Adrenal gland (tissue), 5 donors: Measurements from ENCODE around the gene ACAD11.

Experiments used
- POLR2A ChIP-seq, 2 donors: fragments of 450-650 bp; IDR thresholded peaks; one replicate each; pipeline ENCODE4 v1.6.1; 2017; ENCODE audit warnings: antibody characterized with exemption in 2 of 2, mild to moderate bottlenecking in 2 of 2, moderate library complexity in 1 of 2
- TF ChIP-seq, protein P1 (sequence below), 6 experiments: fragments of 450-650 bp in 4 of 6; fragments of 200-600 bp in 2 of 6; sonication (generic) in 1 of 6; IDR thresholded peaks; 1 replicate in 5 of 6; 2 replicates in 1 of 6; pipeline versions ENCODE4 v1.5.1 to v1.8.0; 2016 to 2021; ENCODE audit warnings: antibody characterized with exemption in 6 of 6, mild to moderate bottlenecking in 2 of 6, moderate library complexity in 1 of 6
- donor health status: DM: no; HTN: no; CAD: no.

DNA sequence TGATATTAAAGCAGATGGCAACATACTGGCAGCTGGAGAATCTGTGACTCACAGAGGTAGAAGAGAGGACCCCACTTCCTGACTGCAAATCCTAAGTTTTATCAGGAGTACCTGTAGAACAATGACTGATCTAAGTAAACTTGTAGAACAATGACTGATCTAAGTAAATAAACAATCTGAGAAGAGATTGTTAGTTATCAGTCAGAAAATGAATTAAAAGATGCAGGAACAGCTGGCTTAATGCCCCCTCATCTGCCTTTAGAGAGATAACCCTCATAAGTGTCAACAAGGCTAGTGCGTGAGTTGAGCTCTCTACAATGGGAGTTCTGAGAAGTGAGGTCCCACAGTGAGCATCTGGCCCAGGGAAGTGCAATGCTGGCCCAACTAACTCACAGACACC lies 14.6 kb downstream of the ACAD11 start:
- no peak for TF ChIP-seq POLR2A (IDR thresholded peaks at IDR 0.05)
- TF ChIP-seq, protein P1, sequence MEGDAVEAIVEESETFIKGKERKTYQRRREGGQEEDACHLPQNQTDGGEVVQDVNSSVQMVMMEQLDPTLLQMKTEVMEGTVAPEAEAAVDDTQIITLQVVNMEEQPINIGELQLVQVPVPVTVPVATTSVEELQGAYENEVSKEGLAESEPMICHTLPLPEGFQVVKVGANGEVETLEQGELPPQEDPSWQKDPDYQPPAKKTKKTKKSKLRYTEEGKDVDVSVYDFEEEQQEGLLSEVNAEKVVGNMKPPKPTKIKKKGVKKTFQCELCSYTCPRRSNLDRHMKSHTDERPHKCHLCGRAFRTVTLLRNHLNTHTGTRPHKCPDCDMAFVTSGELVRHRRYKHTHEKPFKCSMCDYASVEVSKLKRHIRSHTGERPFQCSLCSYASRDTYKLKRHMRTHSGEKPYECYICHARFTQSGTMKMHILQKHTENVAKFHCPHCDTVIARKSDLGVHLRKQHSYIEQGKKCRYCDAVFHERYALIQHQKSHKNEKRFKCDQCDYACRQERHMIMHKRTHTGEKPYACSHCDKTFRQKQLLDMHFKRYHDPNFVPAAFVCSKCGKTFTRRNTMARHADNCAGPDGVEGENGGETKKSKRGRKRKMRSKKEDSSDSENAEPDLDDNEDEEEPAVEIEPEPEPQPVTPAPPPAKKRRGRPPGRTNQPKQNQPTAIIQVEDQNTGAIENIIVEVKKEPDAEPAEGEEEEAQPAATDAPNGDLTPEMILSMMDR (IDR thresholded peaks at IDR 0.05) = no peak
